Endometrial microvascular endothelial cells (primary cell): ENCODE results near the gene AFAP1. TPM values are rescaled to one million over a fixed set of nuclear protein-coding genes. Genes with fewer than 3 reads are reported as not detected.

Source experiments
- in situ Hi-C: cut with HindIII; loops from 2 replicates; pipeline ENCODE4 v1.10.0; 2017; ENCODE audit warnings: low sequenced_read_pairs, low pct_unique_long_range_greater_than_20kb; ENCODE audit errors: inconsistent ontology term
- total RNA-seq: library from RNA; depleted of rRNA; stranded (reverse); fragments of >200 nt; gene quantifications from one replicate; pipeline ENCODE4 v1.2.3, GENCODE V29; 2015; ENCODE audit errors: inconsistent ontology term

AFAP1 gene
- total RNA-seq, 1 donor from 2014 or later = 95.8 TPM

DNA sequence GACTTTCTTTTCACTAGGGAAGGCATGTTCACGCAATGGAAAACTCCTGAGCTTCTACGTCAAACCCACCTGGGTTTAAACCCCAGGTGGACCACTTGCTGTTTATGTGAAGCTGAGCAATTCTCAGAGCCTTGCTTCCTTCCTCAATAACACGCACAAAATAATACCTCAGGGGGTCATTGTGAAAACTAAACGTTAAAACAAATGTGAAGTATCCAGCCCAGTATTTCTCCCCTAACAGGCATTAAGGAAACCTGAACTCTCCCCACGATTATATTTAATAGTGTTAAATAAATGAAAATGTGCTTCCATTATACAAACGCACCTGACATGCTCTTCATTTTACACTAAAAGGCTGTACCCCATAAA is 117.5 kb downstream of the AFAP1 start:
- in situ Hi-C loops = no loop called here

DNA sequence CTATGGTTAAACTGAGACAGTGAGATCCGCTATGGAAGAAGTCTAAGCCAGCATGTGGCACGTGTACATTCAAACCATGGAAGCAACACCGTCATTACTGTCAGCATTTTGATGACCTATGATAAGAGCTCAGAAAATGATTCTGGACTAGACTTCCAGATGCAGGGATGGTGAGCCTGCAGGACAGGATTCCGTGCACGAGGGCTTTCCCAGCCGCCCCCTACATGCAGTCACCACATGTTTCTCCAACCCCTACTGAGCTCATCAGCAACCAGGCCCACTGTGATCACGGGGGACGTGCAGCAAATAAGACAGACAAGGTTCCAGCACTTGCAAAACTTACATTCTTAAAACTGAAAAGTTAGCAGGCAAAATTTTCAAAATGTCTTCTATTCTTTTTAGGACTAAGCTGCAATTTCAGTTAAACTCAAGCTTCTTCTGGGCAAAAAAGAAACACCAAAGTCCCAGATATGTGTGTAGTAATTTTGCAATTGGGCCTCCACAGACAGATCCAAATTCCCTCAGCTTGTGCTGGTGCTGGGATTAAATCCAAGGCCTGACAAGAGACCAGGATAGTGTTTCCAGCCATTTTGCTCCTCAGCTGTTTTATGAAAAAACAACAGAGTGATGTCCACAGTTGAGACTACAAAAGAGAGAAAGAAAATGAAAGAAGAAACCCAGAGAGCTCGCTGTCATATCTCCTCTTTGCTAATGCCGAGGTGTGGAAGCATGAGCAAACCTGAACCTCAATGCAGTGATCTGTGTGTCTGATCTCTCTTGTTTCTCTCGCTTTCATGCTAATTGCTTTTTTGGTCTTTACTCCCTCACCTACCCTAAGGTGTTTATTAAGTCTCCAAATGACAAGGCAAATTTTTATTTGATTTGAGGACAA is 118.2 kb downstream of the AFAP1 start:
- in situ Hi-C loops = no loop called here

DNA sequence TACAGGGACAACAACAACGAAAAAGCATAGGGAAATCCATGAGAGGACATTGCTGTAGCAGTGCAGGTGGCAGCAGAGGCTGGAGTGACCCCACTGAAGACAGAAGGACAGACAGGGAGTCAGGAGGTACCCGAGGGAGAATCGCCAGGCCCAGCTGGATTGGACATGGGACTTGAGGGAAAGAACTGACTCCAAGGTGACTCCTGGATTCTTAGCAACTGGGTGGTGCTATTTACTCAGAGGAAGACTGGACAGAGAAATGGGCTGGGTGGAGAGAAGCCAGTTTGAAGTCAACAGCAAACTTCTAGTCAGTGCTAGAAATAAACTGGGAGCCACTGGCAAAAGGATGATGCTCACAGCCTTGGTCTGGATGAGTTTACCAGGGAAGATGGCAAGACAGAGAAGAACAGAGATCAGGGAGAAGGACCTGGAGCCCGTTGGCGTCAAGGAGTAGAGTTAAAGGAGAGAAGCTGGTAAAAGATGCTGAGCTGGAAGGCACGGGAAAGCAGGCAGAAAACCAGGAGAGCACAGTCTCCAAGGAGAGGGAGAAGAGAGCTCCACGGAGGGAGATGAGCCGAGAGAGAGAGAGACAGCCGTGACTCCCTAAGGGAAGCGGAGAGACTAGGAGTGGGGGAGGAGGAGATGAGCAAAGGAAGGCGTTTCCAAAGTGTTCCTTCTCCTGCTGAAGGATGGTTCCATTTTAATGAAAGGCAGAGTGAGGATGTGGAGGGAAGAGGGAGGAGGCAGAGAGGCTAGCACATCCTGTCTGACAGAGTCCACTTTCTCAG is 119.4 kb downstream of the AFAP1 start:
- in situ Hi-C loops = no loop called here

DNA sequence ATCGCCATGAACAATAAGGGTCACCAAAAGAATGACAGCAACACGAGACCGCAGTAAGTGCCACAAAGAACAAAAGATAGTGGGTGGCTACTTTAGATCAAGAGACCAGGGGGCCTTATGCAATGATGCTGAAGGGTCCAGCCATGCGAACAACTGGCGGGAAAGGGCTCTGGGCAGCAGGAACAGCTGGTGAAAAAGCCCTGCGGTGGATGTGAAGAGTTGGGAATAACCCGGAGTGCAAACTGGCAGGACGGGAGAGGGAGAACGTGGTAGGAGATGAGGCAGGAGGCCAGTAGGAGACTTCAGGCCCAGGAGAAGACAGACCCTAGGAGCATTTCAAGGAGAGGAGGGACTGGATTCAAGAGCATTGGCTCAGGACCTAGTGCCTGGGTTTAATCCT is 120.2 kb downstream of the AFAP1 start:
- in situ Hi-C loops = no loop called here

DNA sequence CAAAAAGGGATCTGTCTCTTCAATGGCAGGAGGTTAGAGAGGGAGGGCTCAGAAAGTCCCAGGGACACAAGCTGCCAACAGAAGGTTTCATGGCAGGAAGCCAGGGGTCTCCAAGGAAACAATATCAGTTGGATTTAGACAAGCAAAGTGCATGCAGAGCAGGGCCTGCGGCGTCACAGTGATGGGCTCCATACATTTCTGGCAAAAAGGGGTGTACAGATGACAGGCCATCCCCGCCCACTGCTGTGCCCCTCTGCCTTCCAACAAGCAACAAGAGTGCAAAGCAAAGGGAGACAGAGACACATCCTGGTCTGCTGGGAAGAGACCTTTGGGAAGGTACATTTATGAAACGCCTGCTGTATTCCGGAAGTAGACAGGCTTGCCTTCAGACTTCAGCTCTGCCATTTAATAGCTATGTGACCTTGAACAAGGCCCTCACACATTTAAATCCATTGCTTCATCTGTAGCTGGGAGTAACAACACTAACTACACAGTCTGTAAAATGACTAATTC is 121.2 kb downstream of the AFAP1 start:
- in situ Hi-C loops = no loop called here

DNA sequence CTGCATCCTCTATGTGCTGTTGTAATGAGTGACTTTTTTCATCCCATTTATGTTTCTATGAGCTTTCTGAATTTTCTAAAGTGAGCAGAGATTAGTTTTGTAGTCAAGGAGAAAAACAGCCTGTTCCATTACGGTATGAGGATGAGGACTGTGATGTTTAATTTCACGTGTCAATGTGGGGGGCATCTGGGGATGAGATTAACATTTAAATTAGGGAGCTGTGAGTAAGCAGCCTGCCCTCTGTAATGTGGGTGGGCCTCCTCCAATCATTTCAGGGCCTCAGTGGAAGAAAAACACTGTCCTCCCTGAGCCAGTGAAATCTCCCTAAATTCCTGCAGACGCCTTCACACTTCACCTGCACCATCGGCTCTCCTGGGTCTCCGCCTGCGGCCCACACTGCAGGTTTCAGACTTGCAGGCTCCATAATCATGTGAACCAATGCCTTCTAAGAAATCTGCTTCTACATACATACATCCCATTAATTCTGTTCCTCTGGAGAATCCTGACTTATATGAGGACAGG is 121.7 kb downstream of the AFAP1 start:
- in situ Hi-C loops = no loop called here

DNA sequence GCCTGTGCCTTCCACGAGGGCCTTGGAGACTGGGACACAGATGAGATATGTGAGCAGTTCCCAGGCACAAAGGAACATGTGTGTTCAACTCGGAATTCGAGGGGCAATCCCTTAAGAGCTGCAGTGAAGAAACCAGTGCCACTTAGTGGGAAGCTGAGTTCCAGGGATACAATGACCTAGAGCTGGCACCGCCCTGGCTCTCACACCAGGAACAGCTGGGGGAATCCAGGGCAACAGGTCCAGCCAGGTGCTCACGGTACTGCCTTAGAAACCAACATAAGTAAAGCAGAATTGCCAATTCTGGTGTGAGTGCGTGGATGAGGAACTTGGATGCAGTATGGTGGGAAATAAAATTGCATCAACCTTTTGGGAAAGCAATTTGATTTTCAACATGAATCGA is 122.9 kb downstream of the AFAP1 start:
- in situ Hi-C loops = no loop called here

DNA sequence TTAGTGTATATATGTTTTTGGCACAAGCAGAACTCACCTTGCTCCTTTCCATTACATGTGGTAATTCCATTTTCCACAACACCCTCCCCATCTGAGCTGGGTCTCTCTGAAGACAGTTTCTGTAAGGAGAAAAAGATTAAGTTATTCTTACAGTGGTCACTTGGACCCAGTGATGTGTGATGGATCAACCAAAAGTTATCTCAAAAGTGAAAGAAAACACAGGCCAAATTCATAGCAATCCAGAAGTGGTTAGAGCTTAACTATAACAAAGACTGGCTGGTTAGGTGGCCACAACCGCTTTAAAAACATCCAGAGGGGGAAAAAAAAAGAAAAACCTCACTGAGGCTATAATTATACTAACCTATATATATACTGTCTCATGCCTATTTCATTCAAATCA is 123.7 kb downstream of the AFAP1 start:
- in situ Hi-C loops = no loop called here

DNA sequence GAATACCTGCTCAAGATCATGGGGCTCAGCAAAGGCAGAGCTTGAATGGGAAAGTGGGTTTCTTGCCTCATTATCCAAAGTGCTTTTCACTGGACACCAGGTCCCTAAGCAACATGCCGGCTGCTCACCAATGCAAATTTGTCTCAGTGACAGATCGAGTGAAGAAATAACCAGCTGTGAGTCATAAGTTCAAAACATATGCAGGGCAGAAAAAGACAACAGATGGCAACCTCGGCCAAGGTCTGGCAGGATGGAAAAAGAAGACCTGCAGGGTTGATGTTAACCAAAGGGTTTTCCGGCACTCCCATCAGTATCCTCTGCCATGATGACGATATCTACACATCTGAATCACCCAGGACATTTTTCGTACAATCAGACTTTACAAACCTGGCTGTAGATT is 124.1 kb downstream of the AFAP1 start:
- in situ Hi-C loops = no loop called here

DNA sequence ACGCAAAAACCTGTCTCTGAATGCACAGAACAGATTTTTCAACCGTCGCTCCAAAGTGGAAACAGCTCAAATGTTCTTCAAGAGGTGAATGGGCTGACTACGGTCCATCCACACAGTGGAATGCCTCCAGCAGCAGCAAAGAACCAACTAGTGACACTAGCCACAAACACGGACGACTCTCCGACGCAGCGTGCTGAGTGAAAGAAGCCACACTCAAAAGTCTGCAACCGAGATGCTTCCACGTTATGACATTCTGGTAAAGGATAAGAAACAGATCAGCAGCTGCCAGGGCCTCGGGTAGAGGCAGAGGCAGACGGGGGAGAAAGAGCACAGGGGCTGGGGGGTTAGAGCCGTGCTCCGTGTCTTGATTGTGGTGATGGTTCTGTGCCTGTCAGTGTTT is 125.2 kb downstream of the AFAP1 start:
- in situ Hi-C loops = no loop called here

DNA sequence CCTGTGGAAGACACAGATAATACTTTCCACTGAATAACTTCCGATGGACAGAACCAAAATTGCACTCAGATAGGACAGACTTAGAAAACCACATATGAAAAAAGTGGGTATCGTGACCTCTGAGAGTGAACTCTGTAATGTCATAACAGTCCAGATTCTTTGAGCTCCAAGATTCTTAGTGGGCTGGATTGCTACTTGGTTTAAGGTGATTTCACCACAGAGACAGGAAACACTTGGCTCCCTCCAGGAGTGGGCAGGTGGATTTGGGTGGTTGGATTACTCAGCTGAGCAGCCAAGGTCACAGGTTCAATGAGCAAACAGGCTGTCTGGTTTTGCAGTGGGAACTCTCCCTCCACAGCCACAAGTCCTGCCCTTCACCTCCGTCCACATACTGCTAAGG is 126.0 kb downstream of the AFAP1 start:
- in situ Hi-C loops = no loop called here

DNA sequence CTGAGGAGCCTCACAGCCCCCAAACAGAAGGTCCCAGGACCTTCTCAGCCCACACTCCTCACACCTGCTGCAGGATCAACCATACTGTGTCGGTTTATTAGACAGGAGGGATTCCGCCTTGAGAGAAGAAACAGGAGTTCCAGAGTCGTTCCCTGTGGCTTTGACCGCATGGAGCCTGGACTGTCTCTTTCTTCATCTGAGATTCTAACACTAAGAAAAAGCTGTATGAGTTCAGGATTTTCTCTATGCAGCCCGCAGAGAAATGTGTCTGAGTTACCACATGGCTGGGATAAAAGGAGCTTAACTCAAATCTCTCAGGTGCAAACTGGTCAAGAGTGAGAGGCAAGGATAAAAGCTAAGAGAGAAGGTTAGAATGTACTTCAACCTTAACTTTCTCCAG is 126.7 kb downstream of the AFAP1 start:
- in situ Hi-C loops = no loop called here

DNA sequence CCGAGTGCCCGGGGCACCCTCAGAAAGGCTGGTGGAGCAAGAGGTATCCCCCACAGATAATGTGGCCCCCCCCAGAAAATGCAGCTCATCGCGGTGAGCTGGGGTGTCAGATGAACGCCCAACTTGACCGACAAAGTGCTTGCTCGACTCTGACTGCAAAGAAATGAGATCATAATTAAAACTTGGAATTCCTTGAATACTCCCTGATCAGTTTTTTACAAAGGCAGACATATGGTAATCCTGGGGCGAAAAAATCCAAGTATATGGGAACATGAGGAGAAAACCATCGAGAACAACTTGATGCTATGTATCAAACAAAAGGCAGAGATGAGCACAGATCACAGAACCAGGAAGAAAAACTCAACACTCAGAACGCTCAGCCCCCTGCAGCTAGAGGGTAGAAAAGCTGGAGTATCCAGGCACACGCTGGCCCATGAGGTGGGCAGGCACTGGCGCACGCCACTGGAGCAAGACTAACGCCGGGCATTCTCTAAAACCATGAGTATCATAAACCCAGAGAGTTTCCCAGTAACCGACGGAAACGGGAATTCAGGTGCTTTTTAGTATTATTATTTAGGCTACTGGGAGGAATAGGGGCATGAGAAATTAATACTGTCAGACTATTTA is 127.3 kb downstream of the AFAP1 start:
- in situ Hi-C loops = no loop called here

DNA sequence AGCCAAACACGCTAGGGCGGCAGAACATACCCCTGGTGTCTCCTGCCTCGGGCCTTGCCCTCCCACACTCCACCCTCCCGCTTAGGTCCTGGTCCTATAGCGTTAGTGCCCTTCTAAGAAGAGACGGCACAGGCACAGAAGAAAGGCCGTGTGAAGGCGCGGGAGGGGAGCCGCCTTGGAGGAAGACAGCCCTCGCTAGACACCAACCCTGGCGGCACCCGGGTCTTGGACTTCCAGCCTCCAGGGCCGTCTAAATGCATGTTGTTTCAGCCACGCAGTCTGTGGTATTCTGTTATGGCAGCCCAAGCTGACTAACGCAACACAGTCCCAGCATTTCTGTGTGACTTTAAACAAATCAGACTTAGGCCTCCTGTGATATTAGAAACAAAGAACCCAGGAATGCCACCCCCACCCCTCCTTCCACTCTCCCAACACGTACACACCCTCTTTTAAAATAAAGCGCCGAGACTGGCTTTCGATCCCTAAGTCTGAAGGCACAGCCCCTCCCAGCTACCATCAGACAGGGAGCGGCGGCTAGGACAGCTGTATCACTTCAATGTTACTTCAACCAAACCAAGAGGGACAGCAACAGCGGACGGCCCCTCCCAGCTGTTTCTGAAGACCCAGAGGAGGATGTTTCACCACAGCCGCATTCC is 128.0 kb downstream of the AFAP1 start:
- in situ Hi-C loops = no loop called here

DNA sequence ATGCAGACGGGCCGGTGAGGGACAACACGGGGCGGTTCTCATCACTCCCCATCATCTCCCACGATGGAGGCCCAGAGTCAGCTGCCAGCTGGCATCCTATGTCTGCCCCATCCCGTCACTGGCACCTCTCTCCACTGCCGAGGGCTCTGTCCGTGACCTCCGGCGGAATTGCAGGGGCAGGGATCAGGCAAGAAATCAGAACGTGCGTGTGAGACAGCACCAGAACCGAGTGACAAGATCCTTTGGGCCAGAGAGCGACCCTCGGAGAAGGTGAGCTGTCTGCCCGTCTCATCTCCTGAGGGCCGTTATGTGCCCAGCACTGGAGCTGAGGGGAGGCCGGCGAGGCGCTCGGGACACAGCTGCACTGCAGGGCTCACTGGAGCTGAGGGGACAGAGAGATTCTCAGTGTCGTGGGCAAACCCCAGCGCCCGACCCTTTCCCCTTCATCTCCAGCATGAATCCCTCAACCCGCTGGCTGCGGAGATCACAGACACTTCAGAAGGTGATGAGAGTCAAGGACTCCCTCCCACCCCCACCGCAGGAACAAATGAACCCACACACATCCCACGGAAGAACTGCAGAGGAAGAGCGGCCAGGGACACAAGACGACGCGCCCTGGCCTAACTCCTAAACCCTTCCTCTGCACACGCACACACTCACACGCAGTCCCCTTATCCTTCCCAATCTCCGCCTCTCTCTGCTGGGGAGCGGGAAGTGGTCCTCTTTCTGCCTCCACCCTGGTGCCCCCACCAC is 128.7 kb downstream of the AFAP1 start:
- in situ Hi-C loops = no loop called here

DNA sequence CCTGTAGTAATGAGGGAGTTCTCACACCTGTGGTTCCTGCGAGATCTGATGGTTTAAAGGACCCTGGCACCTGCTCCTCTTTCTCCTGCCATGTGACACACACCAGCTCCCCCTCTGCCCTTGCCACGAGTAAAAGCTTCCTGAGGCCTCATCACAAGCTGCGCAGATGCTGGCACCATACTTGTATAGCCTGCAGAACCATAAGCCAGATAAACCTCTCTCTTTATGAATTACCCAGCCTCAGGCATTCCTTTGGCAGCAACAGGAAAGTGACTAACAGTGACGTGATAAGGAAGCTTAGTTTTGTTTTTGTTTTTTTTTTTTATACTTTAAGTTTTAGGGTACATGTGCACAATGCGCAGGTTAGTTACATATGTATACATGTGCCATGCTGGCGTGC is 130.9 kb downstream of the AFAP1 start:
- in situ Hi-C loops = no loop called here

DNA sequence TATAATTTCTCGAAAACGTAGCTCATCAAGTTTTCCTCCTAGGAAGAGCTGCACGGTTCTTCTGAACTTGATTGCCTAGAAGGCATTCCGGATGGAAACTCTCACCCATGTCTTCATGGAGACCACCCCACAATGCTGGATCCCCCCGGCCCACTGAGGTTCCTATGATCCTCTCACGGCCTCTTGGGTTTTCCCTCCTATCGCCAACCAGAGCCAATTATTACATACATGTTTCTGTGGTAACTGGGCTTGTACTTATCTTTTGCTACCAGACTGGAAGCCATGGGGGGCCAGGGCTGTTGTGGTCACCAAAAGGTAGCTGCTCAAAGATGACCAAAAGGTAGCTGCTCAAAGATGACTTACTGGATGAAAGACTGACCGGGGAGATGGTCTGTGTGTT is 131.5 kb downstream of the AFAP1 start:
- in situ Hi-C loops = no loop called here

DNA sequence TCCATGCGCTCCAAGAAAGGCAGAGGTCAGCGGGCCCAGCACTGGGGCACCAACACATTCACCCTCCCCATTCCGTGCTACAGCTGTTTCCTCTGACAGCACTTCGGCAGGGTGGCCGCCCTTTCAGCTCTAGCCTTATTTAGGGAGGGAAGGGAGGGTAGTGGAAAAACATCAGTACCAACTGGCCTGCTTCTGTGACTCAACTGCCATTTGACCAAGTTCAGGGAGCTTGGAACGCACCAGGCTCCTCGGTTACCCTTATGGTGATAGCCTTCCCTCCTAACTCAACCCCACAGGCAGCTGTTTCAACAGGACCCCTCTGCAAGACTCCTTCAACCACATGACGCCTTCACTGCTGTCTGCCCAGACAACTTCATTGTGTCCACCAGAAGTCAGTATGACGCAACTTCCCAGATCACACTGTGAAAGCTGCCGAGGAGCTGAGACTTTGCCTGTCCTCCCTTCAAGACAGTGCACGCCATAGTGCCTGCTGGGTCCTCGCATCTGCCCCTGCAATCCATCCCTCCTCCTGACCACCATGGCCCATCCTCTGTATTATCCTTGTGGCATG is 132.2 kb downstream of the AFAP1 start:
- in situ Hi-C loops = no loop called here
